Stimulated activated CD4-positive, alpha-beta T cell treated with anti-CD3 and anti-CD28 coated beads, TNF-alpha, amount 100 ng/mL, for 1 hour (primary cell): ENCODE results near the gene AUTS2.
"Not testable (repeated sequence)": the region's sequence is repeated elsewhere in the genome, so short reads cannot be mapped to it uniquely, and the experiment has no call there.

Experiments used
- DNase-seq, 3 donors: peaks; one replicate each; pipeline ENCODE4 v3.0.0-alpha.2; 2020; ENCODE audit warnings: low read depth in 3 of 3, low spot score in 1 of 3

AUTS2 gene

DNA sequence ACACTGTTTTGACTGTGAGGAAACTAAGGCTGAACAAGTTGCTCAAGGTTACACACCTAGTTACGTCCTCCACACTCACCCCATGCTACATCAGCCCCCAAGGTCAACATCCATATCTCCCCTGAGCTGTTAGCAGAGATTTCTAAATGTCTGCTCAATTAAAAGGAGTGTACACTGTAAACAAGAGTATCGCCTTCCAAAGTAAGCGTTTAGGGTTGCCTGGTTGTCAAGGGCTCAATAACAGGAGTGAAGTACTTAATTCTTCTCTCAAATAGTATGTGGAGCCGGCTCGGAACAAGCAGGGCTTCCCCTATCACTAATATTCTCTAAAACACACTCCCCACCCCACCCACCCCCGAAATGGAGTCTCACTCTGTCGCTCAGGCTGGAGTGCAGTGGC is 1120.8 kb downstream of the AUTS2 start:
- no peak for DNase-seq

DNA sequence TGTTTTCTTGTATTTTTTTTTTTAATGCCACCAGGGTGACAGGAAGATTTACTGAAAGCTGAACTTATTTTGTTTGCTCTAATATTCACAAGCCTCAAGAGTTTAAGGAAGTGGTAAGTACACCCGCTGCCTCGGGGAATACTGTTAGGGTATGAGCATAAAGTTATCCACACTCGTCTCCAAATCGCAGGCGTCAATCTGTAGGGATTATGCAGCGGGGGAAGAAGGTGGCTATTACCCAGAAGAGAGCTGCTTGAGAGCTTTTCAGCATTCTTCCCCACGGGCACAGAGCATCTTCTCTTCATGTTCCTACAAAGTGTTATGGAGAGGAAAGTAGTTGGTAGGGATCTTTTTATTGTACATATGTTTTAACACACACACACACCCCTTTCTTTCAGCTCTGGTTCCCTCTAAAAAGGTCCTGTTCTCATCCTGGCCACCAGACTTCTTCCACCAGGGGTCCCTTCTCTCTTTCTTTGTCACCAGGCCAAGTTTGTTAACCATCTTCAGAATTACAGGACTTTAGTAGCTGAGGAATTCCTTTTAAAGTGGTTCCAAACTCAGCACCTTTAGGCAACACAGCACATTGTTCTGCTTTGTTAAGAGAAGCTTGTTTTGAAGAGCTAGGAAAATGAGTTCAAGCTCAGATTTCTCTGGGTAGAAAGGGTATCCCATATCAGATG is 1122.1 kb downstream of the AUTS2 start:
- no peak for DNase-seq

DNA sequence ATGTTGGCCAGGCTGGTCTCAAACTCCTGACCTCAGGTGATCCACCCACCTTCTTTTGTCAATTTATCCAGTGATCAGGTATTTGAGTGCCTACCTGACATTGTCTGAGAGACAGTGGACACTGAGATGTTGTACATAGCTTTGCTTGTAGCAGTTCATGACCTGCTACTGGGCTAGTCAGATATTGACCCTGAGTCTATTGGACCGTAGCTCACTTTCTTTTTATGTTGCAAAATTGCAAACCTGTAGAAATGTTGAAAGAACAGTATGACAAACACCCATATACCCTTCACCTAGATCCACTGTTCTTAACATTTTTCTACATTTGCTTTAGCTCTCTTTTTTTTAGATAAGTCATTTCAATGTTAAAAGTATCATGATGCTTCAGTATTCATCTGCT is 1123.2 kb downstream of the AUTS2 start:
- no peak for DNase-seq

GRCh38 chr7:70723339-70723738 is 1125.1 kb downstream of the AUTS2 start:
- no peak for DNase-seq

DNA sequence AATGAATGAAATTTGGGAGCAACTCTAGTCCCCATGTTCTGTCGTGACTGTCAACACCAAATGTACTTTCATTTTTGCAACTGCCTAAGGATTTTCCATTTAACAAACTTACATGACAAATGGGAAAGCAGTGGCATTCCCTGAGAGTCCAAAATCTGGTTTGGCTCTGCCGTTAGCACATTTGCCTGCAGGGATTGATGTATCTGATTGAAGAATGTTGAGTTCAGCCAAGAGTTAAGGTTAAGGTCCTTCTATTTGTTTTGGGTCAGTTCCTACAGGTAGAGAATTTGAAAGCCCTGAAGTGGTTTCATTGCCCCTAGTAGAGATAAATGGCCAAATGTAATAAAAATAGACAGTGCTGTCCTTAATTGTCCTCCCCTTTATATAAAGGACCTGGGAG is 1127.2 kb downstream of the AUTS2 start:
- no peak for DNase-seq

DNA sequence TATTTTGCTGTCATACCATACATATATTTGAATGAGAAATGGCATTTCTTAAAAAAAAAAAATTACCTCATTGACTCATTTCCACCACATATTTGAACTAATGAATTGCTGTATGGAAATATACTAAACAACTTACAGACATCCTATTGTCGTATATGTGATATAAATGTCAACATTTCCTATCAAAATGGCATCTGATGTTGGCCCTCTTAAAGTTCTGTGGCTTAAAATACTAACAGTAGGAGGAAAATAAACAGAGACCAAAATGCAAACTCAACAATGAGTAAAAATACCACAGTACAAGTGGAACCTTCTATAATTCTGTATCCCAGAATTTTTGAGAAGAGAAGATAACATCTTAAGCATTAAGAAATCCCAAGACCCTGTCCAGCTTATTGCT is 1128.0 kb downstream of the AUTS2 start:
- DNase-seq, result no peak

DNA sequence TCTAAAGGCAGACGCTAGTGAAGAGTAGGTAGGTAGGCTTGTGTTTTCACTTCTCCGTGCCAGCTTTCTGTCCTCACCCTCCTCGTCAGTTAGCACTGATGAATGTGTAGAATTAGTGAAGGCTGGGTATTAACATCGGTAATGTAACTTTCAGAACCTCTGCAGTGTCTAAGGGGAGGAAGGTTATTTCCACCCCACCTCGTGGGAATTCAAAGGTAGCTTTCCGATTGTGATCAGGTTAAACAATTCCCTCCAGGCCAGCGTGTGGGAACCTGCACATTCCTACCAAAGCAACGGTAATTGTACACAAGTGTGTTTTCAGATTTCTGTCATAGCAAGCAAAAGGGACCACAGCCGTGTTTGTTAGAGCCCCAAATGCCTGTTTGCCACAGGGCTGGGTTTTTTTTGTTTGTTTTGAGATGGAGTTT is 1128.7 kb downstream of the AUTS2 start:
- no peak for DNase-seq

- no peak for DNase-seq
Measured at GRCh38 chr7:70727861-70728260, 1129.6 kb downstream of the AUTS2 start.

GRCh38 chr7:70728872-70729552 is 1130.7 kb downstream of the AUTS2 start:
- DNase-seq, result no peak

GRCh38 chr7:70729553-70730157 is 1131.4 kb downstream of the AUTS2 start:
- not testable (repeated sequence) for DNase-seq

GRCh38 chr7:70730451-70731110 is 1132.3 kb downstream of the AUTS2 start:
- DNase-seq, result no peak

DNA sequence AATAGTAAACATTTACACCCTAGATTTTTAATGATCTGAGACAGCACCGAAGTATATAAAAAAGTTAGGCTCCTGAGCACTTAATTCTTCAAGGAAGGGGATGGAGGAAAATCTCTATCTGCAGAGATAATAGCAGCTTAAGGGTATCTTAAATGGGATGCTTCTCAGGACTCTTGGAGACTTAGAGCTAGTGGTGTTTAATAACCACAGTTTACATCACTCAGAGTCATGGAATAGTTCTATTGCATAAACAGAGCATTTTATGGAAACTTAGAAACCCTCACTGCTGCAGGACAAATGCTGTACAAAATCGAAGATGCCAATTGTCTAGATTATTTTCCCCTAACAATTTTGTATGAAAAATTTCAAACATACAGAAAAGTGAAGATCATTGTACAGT is 1134.8 kb downstream of the AUTS2 start:
- DNase-seq, result no peak

GRCh38 chr7:70734411-70734810 is 1136.1 kb downstream of the AUTS2 start:
- DNase-seq, result no peak

DNA sequence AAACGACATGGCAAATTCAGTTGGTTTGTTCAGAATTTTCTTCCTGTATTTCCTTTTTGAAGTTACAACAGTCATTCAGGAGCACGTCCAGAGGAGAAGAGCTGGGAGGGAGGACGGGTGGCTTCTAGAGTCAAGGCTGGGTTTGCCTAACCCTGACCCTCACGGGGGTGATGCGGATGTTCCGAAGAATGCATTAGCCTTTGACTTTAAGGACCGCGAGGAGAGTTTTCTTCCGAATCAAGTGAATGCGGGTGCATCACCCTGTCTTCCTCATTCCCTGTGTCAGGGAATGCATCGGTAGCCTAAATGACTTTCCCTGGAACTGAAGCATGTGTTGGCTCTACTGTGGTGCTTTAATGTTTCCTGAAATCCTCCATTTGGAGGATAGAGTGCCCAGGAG is 1137.0 kb downstream of the AUTS2 start:
- DNase-seq, result no peak

- no peak for DNase-seq
Measured at GRCh38 chr7:70736715-70737460, 1138.6 kb downstream of the AUTS2 start.

GRCh38 chr7:70738151-70738885 is 1140.0 kb downstream of the AUTS2 start:
- DNase-seq, result no peak

DNA sequence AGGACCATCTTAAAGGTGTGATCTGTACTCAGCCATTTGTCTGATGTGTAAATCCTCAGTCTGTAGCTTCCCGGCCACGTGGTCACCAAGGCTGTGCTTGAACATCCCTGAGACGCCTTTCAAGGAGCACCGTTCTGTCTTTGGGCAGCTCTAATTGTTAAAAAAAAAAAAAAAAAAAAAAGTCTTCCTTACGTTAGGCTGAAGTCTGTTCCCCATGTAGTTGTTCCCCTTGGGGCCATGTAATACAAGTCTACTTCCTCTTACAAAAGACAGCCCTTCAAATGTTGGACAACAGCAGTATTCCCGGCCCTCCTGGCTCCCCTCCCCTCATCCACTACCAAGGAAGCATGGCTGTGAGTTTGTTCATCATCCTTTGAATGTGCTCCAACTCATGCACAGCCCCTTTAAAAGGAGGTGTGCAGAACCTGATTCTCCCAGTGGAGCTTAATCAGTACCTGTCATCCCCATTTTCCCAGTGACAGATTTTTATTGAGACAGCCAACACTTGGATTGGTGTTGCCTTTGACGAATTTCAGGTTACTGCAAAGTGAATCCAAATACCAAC is 1141.5 kb downstream of the AUTS2 start:
- no peak for DNase-seq

- DNase-seq, result no peak
Measured at GRCh38 chr7:70741666-70742065, 1143.4 kb downstream of the AUTS2 start.

DNA sequence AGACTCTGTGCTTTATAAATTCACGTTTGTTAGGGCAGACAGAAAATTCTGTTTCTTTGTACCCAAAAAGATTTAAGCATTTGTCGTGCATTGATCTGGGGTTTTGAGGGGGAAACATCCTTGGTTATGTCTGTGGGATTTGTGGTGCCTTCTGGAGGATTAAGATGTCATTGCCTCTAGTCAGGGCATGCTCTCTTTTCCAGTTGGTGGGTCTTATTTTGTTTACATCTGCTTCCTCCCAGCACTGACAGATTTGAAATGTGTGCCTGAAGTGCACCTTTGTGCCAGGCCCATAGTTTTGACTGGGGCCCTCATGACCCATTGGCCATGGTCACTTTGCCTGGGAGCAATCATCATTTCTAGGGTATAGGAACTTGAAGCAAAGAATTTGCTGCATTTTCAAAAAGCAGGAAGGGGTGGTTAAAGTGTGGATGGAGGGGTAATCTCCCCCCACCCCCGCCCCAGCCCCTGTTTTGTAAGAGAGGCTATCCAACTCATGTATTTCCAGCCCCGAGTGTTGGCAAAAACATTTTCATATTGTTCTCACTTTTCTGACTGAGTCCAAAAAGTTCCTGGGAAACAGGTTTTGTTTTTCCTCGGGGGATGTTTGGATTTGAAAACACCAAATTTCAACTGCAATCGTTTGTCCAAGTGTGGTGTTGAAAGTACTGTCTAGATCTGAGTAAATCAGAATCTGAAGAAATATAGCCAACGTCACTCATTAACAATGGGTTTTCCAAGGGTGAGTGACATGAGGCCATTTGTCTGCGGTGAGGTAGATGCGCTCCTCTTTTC is 1145.5 kb downstream of the AUTS2 start:
- DNase-seq, result no peak
